Endometrial microvascular endothelial cells (primary cell): ENCODE data around the gene AVPR1B. TPM values are rescaled to one million over a fixed set of nuclear protein-coding genes. Genes with fewer than 3 reads are reported as not detected.

Experiments
- in situ Hi-C: cut with HindIII; loops from 2 replicates; pipeline ENCODE4 v1.10.0; 2017; ENCODE audit warnings: low sequenced_read_pairs, low pct_unique_long_range_greater_than_20kb; ENCODE audit errors: inconsistent ontology term
- total RNA-seq: library from RNA; depleted of rRNA; stranded (reverse); fragments of >200 nt; gene quantifications from one replicate; pipeline ENCODE4 v1.2.3, GENCODE V29; 2015; ENCODE audit errors: inconsistent ontology term

The AVPR1B gene
- total RNA-seq, 1 donor from 2014 or later = not detected

DNA sequence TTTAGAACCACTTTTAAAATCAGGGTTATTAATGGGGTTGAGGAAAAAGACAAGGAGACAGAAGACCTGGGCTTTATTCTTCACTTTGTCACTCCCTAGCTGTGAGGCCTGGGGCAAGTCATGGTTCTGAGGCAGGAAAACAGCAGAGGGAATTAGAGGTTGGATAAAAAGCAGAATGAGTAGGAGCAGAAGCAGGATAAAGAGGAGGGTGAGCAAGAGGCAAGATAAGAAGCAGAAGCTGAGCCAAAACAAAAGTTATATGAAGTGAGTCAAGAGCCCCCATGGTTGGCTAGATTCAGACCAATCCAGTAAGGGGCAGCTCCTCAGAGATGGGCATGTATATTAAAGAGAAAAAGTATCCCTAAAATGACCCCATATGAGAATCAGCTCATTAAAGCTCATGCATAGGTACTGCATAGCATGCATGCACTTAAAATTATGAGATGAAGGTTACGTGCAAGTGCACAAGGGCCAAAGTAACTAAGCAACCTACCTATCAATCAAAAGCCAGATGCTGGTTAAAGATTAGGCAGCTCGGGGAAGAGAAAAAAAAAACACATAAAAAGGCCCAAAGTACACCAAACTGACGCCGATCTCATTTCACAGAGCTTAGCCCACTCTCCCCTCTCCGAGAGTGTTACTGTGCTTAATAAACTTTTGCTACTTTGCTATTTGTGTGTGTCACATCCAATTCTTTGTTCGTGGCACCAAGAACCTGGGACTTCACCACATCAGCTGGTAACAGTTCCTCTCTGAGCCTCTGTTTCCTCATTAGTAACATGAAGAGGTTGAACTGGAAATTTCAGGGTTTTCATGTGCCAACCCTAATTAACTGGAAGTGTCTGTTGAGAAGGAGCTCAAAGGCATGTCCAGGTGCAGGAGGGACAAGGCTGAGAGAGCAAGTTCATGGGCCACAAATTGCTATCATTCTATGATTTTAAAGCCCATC is 2.2 kb downstream of the AVPR1B start:
- in situ Hi-C loops = loop anchor here (5.0 to 25.0 kb wide), 3 partner anchors 83 to 328 kb away; partner anchors contain the start of gene RAB29

DNA sequence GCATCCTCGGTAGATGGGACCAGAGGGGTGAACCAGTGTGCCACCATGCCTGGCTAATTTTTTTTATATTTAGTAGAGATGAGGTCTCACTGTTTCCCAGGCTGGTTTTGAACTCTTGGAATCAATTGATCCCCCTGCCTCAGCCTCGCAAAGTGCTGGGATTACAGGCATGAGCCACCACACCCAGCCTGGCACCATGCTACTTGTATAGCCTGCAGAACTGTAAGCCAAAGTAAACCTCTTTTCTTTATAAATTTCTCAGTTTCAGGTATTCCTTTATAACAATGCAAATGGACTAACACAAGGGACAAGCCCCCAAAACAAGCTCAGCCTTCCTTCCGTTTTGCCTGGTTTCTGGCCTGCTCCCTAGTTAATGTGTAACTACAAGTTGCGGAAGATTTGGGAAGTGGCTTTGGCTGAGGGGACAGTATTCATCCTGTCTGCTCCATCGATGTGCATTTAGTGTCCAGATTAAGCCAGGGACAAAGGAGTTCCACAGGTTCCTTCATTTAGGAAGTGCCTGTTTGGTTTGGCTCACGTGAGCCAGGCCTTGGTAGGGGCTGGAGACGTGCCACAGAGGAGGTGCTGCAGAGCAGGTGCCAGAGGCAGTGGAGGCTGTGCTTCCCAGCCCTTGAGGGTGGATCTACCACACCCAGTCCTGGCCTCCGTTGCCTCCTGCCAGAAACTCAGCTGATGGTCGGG is 4.4 kb downstream of the AVPR1B start:
- in situ Hi-C loops = loop anchor here (5.0 to 25.0 kb wide), 3 partner anchors 80 to 325 kb away; partner anchors contain the start of gene RAB29

DNA sequence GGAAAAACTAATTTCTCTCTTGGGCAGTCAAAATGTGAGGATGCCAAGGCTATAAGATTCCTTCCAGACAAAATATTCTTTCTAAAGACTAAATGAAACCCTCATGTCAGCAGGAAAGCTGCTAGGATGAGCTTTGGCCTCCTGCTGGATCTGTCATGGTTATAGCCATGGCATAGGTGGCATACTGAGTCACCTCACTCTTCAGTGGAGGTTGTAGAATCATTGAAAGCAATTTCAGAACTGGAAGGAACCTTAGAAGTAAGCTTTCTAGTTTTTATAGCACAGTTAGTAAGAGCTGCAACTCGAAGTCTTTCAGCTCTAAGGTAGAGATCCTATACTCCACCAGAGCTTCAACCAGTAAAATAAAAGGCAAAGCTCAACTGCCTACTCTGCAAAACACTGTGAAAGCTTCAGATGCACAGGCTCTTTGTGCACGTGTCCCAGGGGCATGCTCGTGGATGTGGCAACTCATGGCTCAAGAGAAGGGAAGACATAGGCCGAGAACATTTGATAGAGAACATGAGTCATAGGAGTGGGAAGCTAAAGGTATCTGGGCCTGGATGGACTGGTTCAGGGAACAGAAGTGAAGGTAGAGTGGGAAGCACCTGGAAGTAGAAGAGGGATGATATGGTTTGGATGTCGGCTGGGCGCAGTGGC is 5.8 kb downstream of the AVPR1B start:
- in situ Hi-C loops = loop anchor here (5.0 to 25.0 kb wide), 3 partner anchors 79 to 324 kb away; partner anchors contain the start of gene RAB29

GRCh38 chr1:206110820-206111219 is 6.4 kb downstream of the AVPR1B start:
- in situ Hi-C loops = loop anchor here (5.0 to 25.0 kb wide), 3 partner anchors 79 to 324 kb away; partner anchors contain the start of gene RAB29

- in situ Hi-C loops = loop anchor here (5.0 to 25.0 kb wide), 3 partner anchors 78 to 323 kb away; partner anchors contain the start of gene RAB29
These were observed 7.0 kb downstream of the AVPR1B start for GRCh38 chr1:206110161-206110560.

DNA sequence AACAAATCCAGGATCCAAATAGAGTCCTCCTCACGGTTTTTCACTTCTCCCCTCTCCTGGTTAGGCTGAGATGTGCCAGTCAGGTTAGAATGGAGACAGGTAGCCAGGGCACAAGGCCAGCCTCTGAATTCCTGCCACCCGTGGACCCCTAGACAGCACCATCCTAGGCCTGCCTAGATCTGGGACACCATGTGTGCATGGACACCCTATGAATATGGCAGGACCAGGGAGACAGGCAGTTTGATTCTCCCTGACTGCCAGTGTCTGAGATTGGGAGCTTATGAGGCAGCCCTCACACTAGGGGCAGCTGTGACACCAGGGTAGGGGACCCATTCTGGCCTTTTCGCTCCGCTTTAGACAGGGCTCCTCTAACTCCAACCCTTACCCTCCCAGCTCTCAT is 7.5 kb downstream of the AVPR1B start:
- in situ Hi-C loops = loop anchor here (5.0 to 25.0 kb wide), 3 partner anchors 77 to 322 kb away; partner anchors contain the start of gene RAB29

- in situ Hi-C loops = loop anchor here (25.0 kb wide), 2 partner anchors 121 to 321 kb away; partner anchors contain the start of gene RAB29
These were observed 8.6 kb downstream of the AVPR1B start for GRCh38 chr1:206108635-206109034.

DNA sequence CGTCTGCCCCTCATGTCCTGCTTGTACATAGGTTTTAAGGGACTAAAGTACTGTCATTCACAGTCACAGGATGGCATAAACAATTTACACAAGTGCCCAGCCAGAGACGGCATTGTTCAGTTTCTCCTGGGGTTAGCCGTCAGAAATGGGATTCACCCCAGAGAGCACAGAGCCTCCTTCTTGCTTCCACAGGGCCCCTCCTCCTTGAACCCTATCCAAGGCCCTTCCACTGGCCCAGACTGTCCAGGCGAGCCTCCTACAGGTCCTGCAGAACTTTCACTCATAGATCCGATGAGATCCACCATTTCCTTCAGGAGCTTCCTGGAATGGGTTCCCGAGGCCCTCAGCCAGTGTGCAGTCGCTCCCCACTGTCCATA is 10.0 kb downstream of the AVPR1B start:
- in situ Hi-C loops = loop anchor here (25.0 kb wide), 2 partner anchors 120 to 320 kb away; partner anchors contain the start of gene RAB29

- in situ Hi-C loops = loop anchor here (25.0 kb wide), 2 partner anchors 119 to 319 kb away; partner anchors contain the start of gene RAB29
These were observed 10.6 kb downstream of the AVPR1B start for GRCh38 chr1:206106328-206107167.

GRCh38 chr1:206105464-206105995 is 11.7 kb downstream of the AVPR1B start:
- in situ Hi-C loops = loop anchor here (25.0 kb wide), 2 partner anchors 118 to 318 kb away; partner anchors contain the start of gene RAB29

- in situ Hi-C loops = loop anchor here (25.0 kb wide), 2 partner anchors 117 to 317 kb away; partner anchors contain the start of gene RAB29
These were observed 13.2 kb downstream of the AVPR1B start for GRCh38 chr1:206103979-206104378.

DNA sequence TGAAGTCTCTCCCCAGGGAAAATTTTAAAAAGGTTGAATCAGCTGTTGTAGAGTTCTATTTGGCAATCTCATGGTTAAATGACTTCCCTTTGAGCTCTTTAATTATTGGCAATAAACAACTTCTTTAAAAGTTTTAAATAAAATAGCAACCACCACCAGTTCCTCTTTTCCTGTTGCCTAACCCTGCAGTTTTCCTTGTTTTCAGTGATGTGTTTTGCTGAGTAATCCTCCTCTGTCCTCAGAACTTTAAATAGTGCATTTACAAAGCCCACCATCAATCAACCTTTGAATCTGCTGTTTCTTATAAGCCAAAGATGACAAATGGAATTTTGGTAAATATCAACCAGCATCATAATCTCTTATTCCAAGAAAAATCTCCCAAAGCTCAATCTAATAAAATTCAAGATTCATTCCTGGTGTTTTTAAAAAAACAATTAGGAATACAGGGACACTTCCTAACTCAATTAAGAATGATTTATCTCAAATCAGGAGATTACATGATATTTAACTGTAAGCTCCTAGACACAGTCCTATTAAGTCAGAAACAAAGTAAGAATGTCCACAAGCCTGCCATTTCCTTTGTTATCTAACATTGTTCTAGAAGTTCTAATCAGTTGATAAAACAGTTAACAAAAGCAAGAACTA is 14.8 kb downstream of the AVPR1B start:
- in situ Hi-C loops = loop anchor here (25.0 kb wide), 2 partner anchors 115 to 315 kb away; partner anchors contain the start of gene RAB29

- in situ Hi-C loops = loop anchor here (25.0 kb wide), 2 partner anchors 114 to 314 kb away; partner anchors contain the start of gene RAB29
These were observed 15.7 kb downstream of the AVPR1B start for GRCh38 chr1:206101351-206102045.

DNA sequence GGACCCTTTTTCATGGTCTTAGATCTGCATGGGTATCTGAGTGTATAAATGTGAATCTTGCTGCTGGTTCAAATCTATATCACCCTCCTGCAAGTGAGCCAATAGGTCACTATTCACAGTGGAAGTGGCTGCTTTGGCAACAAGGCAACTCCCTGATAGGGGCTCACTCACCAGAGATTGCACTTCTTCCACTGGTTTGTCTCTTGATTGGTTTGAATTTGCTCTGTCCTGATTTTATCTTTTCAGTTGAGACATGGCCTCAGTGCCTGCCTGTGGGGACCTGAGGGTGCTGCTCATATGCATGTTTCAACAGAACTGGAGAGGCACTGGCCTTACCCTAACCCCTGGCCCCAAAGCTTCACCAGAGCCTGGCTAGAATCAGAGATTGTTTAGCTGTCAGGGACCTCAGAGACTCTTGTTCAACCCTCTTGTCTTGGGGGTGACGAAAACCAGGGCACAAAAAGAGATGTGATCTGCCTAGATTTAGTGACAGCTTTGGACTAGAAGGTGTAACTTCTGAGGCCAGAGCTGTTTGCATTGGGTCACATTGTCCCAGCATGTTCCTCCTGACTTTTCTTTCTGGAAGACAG is 16.9 kb downstream of the AVPR1B start:
- in situ Hi-C loops = loop anchor here (25.0 kb wide), 2 partner anchors 113 to 313 kb away; partner anchors contain the start of gene RAB29

GRCh38 chr1:206098242-206098919 is 18.8 kb downstream of the AVPR1B start:
- in situ Hi-C loops = no loop called here
